ENCODE results near the gene HOMER1.
"Not testable (repeated sequence)": the region's sequence is repeated elsewhere in the genome, so short reads cannot be mapped to it uniquely, and the experiment has no call there.

HOMER1 gene

DNA sequence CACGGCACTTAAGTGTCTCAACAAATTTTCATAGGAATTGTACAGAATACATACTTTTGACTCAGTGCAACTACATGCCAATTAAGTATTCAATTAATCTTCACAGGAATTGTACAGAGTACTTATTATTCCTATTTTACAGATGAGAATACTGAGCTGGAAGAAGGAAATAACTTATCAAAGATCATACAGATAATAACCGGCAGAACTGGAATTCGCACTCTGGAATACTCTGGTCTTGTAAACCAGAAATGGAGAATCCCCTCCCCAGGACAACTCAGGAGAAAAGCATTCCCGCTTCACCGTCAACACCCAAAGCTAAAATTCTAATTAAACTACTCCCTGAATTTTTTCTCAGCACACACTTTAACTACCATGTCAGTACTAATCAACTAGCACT is 112.7 kb downstream of the HOMER1 start:
- H3K4me3 Mint-ChIP-seq, result no peak overlapping the region
- ATAC-seq (ENCODE audit: low read depth) (no peak), DNase-seq (ENCODE audit: low spot score in 2 of 2) (no peak)
- no peak overlapping the region for H3K27ac Mint-ChIP-seq
- peaks cover 5% of the 10 kb centered on the region for H3K36me3 Mint-ChIP-seq
- H3K27me3 Mint-ChIP-seq, result no peaks in the 10 kb centered on the region
- H3K9me3 Mint-ChIP-seq, result no peaks in the 10 kb centered on the region
- no peaks in the 10 kb centered on the region for H3K4me1 Mint-ChIP-seq

- Mint-ChIP-seq H3K4me3 (no peak overlapping the region), H3K4me1 (no peaks in the 10 kb centered on the region), H3K27ac (no peak overlapping the region), H3K27me3 (no peaks in the 10 kb centered on the region), H3K9me3 (no peaks in the 10 kb centered on the region), H3K36me3 (peaks cover 7% of the 10 kb centered on the region)
- DNase-seq (ENCODE audit: low spot score in 2 of 2) (no peak), ATAC-seq (ENCODE audit: low read depth) (no peak)
Measured at GRCh38 chr5:79399046-79399445, 114.9 kb downstream of the HOMER1 start.

DNA sequence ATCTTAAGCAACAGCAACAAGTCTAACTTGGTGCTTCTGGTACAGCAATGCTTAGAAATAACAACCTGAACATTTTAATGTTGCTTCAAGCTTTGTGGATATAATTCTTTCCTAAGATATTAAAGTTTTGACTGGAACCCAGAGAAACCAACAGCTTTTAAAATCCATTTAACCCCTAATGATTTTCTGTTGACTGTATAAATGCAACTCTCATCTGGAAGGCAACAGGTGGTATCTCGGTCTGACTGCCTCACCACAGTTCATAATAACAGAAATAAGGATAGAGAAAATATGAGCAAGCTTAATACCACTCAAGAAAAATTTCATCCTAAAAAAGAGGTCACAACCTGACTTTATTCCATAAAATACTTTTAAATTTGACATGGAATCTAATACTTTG is 116.9 kb downstream of the HOMER1 start:
- Mint-ChIP-seq H3K27ac (no peak overlapping the region), H3K27me3 (no peaks in the 10 kb centered on the region), H3K9me3 (no peaks in the 10 kb centered on the region), H3K4me3 (no peak overlapping the region), H3K4me1 (no peaks in the 10 kb centered on the region), H3K36me3 (peaks cover 7% of the 10 kb centered on the region)
- DNase-seq (ENCODE audit: low spot score in 2 of 2), result no peak
- no peak for ATAC-seq (ENCODE audit: low read depth)

GRCh38 chr5:79396265-79396664 is 117.7 kb downstream of the HOMER1 start:
- Mint-ChIP-seq H3K4me1 (no peaks in the 10 kb centered on the region), H3K4me3 (no peak overlapping the region)
- no peak for DNase-seq (ENCODE audit: low spot score in 2 of 2)

GRCh38 chr5:79395296-79395695 is 118.6 kb downstream of the HOMER1 start:
- no peaks in the 10 kb centered on the region for H3K27me3 Mint-ChIP-seq
- no peaks in the 10 kb centered on the region for H3K4me1 Mint-ChIP-seq
- H3K9me3 Mint-ChIP-seq, result no peaks in the 10 kb centered on the region
- H3K27ac Mint-ChIP-seq, result no peak overlapping the region
- ATAC-seq (ENCODE audit: low read depth) (no peak), DNase-seq (ENCODE audit: low spot score in 2 of 2) (no peak)
- no peak overlapping the region for H3K4me3 Mint-ChIP-seq
- H3K36me3 Mint-ChIP-seq, result peaks cover 2% of the 10 kb centered on the region

More at GRCh38 chr5:79396265-79396664, 117.7 kb downstream of the HOMER1 start:
- no peaks in the 10 kb centered on the region for H3K9me3 Mint-ChIP-seq
- no peaks in the 10 kb centered on the region for H3K27me3 Mint-ChIP-seq
- ATAC-seq (ENCODE audit: low read depth), result no peak
- H3K27ac Mint-ChIP-seq, result no peak overlapping the region
- H3K36me3 Mint-ChIP-seq, result peaks cover 2% of the 10 kb centered on the region

GRCh38 chr5:79392776-79393175 is 121.2 kb downstream of the HOMER1 start:
- H3K4me3 Mint-ChIP-seq, result no peak overlapping the region
- no peak overlapping the region for H3K27ac Mint-ChIP-seq
- ATAC-seq (ENCODE audit: low read depth), result no peak
- H3K27me3 Mint-ChIP-seq, result no peaks in the 10 kb centered on the region
- DNase-seq (ENCODE audit: low spot score in 2 of 2), result no peak
- no peaks in the 10 kb centered on the region for H3K4me1 Mint-ChIP-seq
- no peaks in the 10 kb centered on the region for H3K9me3 Mint-ChIP-seq
- H3K36me3 Mint-ChIP-seq, result peaks cover 2% of the 10 kb centered on the region

GRCh38 chr5:79386679-79387078 is 127.3 kb downstream of the HOMER1 start:
- ATAC-seq (ENCODE audit: low read depth) (no peak), DNase-seq (ENCODE audit: low spot score in 2 of 2) (no peak)
- no peaks in the 10 kb centered on the region for H3K4me1 Mint-ChIP-seq
- peaks cover 21% of the 10 kb centered on the region for H3K36me3 Mint-ChIP-seq
- H3K9me3 Mint-ChIP-seq, result peaks cover 19% of the 10 kb centered on the region
- no peak overlapping the region for H3K27ac Mint-ChIP-seq
- H3K27me3 Mint-ChIP-seq, result no peaks in the 10 kb centered on the region
- H3K4me3 Mint-ChIP-seq, result no peak overlapping the region

GRCh38 chr5:79385126-79385525 is 128.8 kb downstream of the HOMER1 start:
- not testable (repeated sequence) for DNase-seq (ENCODE audit: low spot score in 2 of 2); H3K4me1 Mint-ChIP-seq; ATAC-seq (ENCODE audit: low read depth); H3K27ac Mint-ChIP-seq; H3K4me3 Mint-ChIP-seq; H3K27me3 Mint-ChIP-seq
- peaks cover 21% of the 10 kb centered on the region for H3K36me3 Mint-ChIP-seq
- H3K9me3 Mint-ChIP-seq, result peaks cover 19% of the 10 kb centered on the region

DNA sequence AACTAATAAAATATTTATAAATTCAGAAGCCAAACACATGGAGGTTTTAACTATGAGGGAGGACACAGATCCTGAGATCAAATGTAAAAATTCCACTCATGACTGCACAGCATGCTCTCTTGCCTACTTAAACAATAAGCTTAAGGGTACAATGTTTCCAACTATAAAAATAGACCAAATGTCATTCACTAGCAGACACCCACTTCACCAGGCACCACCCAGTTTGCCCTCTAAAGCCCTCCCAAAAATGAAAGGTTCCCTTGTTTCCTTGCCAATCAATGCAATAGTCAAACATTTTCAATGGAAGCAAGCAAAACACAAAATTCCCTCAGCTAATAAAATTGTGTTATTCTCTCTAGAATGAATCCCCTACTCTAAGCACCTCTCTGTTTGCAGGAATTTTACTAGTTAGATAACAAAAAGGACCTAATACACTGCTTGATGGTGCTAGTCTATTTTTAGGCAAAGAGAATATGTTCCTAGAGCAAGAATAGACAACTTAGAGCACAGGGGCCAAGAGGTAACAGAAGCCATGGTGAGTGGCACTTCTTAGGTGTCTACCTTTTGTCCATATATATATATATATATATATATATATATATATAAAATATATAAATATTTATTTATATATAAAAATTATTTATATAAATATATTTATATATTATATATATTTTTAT is 135.3 kb downstream of the HOMER1 start:
- DNase-seq (ENCODE audit: low spot score in 2 of 2) (no peak), ATAC-seq (ENCODE audit: low read depth) (no peak)
- Mint-ChIP-seq H3K27ac (no peak overlapping the region), H3K36me3 (peaks cover 9% of the 10 kb centered on the region), H3K27me3 (no peaks in the 10 kb centered on the region), H3K4me1 (no peaks in the 10 kb centered on the region), H3K4me3 (no peak overlapping the region), H3K9me3 (peaks cover 10% of the 10 kb centered on the region)

GRCh38 chr5:79357398-79357797 is 156.5 kb downstream of the HOMER1 start:
- no peaks in the 10 kb centered on the region for H3K4me1 Mint-ChIP-seq
- peaks cover 2% of the 10 kb centered on the region for H3K27me3 Mint-ChIP-seq
- H3K27ac Mint-ChIP-seq, result no peak overlapping the region
- H3K9me3 Mint-ChIP-seq, result peaks cover 3% of the 10 kb centered on the region
- no peak for ATAC-seq (ENCODE audit: low read depth)
- no peak overlapping the region for H3K4me3 Mint-ChIP-seq
- peaks cover 2% of the 10 kb centered on the region for H3K36me3 Mint-ChIP-seq
- DNase-seq (ENCODE audit: low spot score in 2 of 2), result no peak

DNA sequence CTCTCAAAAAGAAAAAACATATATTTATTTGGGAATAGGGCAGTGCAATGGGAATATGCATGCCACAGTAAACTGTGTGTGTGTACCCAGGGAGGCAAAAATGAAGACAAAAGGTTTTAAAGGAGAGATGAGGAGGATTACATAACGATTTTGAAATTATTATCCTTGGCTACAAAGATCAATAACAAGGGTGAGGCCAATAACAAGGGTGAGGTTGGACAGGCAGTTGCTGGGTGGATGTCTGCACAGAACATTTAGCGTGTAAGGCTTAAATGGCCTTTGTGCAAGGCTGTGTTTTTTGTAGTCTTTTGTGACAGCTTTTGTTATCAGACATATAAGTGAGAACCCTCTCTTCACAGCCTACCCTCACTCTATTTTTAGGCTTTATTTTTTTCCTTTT is 164.1 kb downstream of the HOMER1 start:
- DNase-seq (ENCODE audit: low spot score in 2 of 2) (no peak), ATAC-seq (ENCODE audit: low read depth) (no peak)
- H3K4me3 Mint-ChIP-seq, result no peak overlapping the region
- no peak overlapping the region for H3K27ac Mint-ChIP-seq
- no peaks in the 10 kb centered on the region for H3K9me3 Mint-ChIP-seq
- H3K36me3 Mint-ChIP-seq, result peaks cover 2% of the 10 kb centered on the region
- no peaks in the 10 kb centered on the region for H3K4me1 Mint-ChIP-seq
- no peaks in the 10 kb centered on the region for H3K27me3 Mint-ChIP-seq

DNA sequence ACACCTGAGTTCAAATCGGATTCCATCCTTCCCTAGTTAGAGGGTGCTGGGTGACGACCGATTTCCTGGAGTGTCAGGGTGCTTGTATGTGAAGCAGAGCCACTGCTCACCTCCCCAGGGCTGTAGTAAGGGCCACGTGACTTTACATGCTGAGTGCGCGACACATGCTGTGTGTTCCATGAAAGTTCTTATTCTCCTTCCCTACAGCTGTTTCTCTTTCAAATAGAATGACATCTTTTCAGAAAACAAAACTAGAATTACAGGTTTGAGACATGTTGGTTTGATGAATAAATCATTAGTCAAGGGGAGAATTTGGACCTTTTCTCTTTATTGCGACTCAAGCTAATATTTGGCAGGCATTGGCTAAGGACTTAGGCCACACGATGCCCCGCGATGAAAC is 164.9 kb downstream of the HOMER1 start:
- H3K4me1 Mint-ChIP-seq, result no peaks in the 10 kb centered on the region
- no peak for ATAC-seq (ENCODE audit: low read depth)
- H3K27ac Mint-ChIP-seq, result no peak overlapping the region
- DNase-seq (ENCODE audit: low spot score in 2 of 2), result no peak
- H3K36me3 Mint-ChIP-seq, result peaks cover 3% of the 10 kb centered on the region
- H3K4me3 Mint-ChIP-seq, result no peak overlapping the region
- no peaks in the 10 kb centered on the region for H3K9me3 Mint-ChIP-seq
- no peaks in the 10 kb centered on the region for H3K27me3 Mint-ChIP-seq

DNA sequence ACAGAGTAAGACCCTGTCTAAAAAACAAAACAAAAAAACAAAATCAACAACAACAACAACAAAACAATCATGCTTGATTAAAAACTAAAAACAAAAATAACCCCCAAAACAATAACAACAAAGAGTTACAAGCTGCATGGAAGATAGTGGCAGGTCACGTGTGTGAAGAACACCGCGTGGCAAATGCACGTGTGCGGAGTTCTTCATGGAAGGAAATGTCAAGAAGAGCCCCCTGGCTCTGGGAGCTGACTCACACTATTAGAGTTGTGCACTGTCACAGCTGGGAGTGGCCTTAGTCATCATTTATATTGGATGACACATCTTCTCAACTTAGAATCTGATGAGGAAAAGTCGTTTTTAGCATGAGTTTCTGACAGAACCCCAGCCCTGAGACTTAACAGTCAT is 167.5 kb downstream of the HOMER1 start:
- no peak for ATAC-seq (ENCODE audit: low read depth)
- H3K36me3 Mint-ChIP-seq, result peaks cover 3% of the 10 kb centered on the region
- H3K27me3 Mint-ChIP-seq, result peaks cover 5% of the 10 kb centered on the region
- no peak overlapping the region for H3K4me3 Mint-ChIP-seq
- DNase-seq (ENCODE audit: low spot score in 2 of 2), result no peak
- H3K9me3 Mint-ChIP-seq, result no peaks in the 10 kb centered on the region
- no peak overlapping the region for H3K27ac Mint-ChIP-seq
- no peaks in the 10 kb centered on the region for H3K4me1 Mint-ChIP-seq

- peaks cover 5% of the 10 kb centered on the region for H3K36me3 Mint-ChIP-seq
- H3K4me3 Mint-ChIP-seq, result no peak overlapping the region
- ATAC-seq (ENCODE audit: low read depth), result no peak
- H3K9me3 Mint-ChIP-seq, result peaks cover 6% of the 10 kb centered on the region
- no peaks in the 10 kb centered on the region for H3K4me1 Mint-ChIP-seq
- no peak for DNase-seq (ENCODE audit: low spot score in 2 of 2)
- no peak overlapping the region for H3K27ac Mint-ChIP-seq
- peaks cover 2% of the 10 kb centered on the region for H3K27me3 Mint-ChIP-seq
Measured at GRCh38 chr5:79333852-79334557, 179.9 kb downstream of the HOMER1 start.

DNA sequence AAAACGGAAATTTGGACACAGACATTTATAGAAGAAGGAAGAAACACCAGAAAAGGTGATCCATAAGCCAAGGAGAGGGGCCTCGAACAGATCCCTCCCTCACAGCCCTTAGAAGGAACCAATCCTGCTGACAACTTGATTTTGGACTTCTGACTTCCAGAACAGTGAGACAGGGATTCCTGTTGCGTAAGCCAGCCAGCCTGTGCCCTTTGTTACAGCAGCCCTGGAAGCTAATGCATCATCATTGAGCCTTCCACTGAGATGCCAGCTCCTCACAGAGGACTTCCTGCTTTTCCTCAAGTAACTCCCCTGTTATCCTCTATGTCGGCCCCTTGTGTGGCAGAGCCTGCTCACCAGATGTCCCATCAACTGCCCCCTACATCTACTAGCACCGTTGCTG is 183.9 kb downstream of the HOMER1 start:
- ATAC-seq (ENCODE audit: low read depth) (no peak), DNase-seq (ENCODE audit: low spot score in 2 of 2) (no peak)
- Mint-ChIP-seq H3K9me3 (peaks cover 3% of the 10 kb centered on the region), H3K36me3 (peaks cover 5% of the 10 kb centered on the region), H3K4me1 (no peaks in the 10 kb centered on the region), H3K27me3 (peaks cover 2% of the 10 kb centered on the region), H3K27ac (no peak overlapping the region), H3K4me3 (no peak overlapping the region)
